GM18867 (cell line): ENCODE data around the gene AIP.

Experiments
- ATAC-seq: cut with Tn5 transposase; IDR thresholded peaks from one replicate; pipeline ENCODE4 v1.9.1; 2021; ENCODE audit warnings: mild to moderate bottlenecking, moderate library complexity; ENCODE audit not compliant: unreplicated experiment

The AIP gene

DNA sequence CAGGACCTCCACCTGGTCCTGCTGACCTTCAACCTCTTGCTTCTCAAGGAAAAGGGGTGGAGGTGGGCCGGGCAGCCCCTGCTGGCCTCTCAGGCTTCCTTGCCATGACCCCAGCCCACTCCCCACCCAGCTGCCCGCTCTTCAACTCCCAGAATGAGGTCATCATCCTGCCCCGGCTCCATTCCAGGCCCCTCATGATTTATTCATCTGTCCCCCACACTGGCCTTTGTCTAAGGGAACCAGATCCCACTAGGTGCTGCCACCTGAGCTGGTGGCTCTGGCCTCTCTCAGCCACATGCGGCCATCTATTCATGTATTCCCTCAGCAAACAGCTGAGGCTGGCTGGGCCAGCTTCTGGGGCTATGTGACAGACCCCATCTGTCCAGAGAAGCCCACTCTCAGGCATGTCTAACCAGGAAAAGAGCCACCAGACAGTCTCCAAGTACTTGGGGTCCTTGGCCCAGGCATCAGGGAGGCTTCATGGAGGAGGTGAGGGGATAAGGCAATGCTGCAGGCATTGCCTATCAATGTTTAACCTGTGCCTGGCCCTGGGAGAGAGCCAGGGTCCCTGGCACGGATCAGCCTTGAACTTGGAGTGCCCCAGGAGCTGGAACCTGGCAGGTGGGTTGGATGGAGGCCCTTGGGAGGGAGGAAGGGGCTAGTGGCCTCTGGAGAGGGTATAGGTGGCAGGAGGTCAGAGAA is 42.6 kb downstream of the AIP start:
- ATAC-seq: no peak

DNA sequence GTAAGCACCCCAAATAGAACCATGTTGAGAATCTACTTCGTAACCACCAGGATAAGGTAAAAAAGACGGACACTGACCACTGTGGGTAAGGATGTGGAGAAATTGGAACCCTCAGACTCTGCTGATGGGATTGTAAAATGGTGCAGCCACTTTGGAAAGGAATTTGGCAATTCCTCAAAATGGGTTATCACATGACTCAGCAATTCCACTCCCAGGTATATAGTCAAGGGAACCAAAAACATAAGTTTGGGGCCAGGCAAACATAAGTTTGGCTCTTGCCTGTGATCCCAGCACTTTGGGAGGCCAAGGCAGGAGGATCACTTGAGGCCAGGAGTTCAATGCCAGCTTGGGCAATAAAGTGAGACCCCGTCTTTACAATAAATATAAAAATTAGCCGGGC is 45.5 kb downstream of the AIP start:
- no peak for ATAC-seq

- no peak for ATAC-seq
Observed at GRCh38 chr11:67530282-67530592, 47.4 kb downstream of the AIP start.

DNA sequence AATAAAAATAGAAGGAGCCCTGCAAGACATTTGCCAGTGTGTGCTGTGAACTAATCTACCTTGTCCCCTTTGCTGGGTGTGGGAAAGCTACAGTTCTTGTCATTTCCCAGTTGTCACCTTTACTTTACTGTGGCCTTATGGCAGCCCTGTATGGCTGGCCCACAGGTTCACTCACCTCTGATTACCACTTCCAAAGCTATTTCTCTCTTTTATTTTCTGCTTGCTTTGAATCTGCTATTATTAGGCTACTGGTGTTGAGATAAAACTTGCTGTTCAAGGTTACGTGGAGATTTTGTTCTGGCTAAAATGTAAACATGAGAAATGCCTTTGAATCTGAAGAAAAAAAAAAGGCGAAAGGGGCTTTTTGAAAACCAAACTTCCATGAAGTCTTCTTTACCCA is 50.1 kb downstream of the AIP start:
- no peak for ATAC-seq

GRCh38 chr11:67534070-67534679 is 51.3 kb downstream of the AIP start:
- no peak for ATAC-seq

GRCh38 chr11:67535561-67535960 is 52.7 kb downstream of the AIP start:
- no peak for ATAC-seq

- no peak for ATAC-seq
Observed at GRCh38 chr11:67538306-67538705, 55.5 kb downstream of the AIP start.

GRCh38 chr11:67538823-67539505 is 56.1 kb downstream of the AIP start:
- ATAC-seq: no peak

DNA sequence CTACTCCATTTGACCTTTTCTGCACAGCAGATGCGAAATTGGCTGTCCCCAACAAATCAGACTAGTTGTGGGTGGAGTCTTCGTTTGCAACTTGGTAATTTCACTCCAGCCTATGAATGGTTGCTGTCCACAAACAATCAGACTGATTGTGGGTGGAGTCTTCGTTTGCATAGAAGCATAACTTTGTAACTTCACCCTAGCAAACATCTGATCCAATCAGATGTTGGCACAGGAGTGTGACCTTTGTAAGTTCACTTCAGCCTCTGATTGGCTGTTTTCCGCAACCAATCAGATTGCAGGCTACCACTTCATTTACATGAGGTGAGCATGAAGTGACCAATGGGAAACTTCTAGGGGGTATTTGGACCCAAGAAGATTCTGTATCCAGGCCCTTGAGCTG is 56.7 kb downstream of the AIP start:
- no peak for ATAC-seq
